Glutamatergic neuron (in vitro differentiated cells): ENCODE measurements around the gene ZBP1. TPM values are rescaled to one million over a fixed set of nuclear protein-coding genes. Genes with fewer than 3 reads are reported as not detected.

Experiments
- DNase-seq: peaks from one replicate; pipeline ENCODE4 v3.0.0; 2022
- H3K27ac Mint-ChIP-seq: one replicate; pipeline ENCODE4 v1.8.0; 2020; ENCODE audit warnings: mild to moderate bottlenecking, mixed read lengths, inconsistent platforms; ENCODE audit not compliant: unreplicated experiment
- H3K27me3 Mint-ChIP-seq: one replicate; pipeline ENCODE4 v1.8.0; 2020; ENCODE audit warnings: mild to moderate bottlenecking, moderate library complexity, mixed read lengths, inconsistent platforms; ENCODE audit not compliant: unreplicated experiment
- H3K36me3 Mint-ChIP-seq: one replicate; pipeline ENCODE4 v1.8.0; 2020; ENCODE audit warnings: mild to moderate bottlenecking, mixed read lengths, inconsistent platforms; ENCODE audit not compliant: unreplicated experiment
- H3K4me1 Mint-ChIP-seq: one replicate; pipeline ENCODE4 v1.8.0; 2020; ENCODE audit warnings: mild to moderate bottlenecking, low read depth, mixed read lengths, inconsistent platforms; ENCODE audit not compliant: unreplicated experiment
- H3K4me3 Mint-ChIP-seq: one replicate; pipeline ENCODE4 v1.8.0; 2020; ENCODE audit warnings: mild to moderate bottlenecking, mixed read lengths, inconsistent platforms; ENCODE audit not compliant: unreplicated experiment
- H3K9me3 Mint-ChIP-seq: one replicate; pipeline ENCODE4 v1.8.0; 2020; ENCODE audit warnings: mild to moderate bottlenecking, moderate library complexity, mixed read lengths, inconsistent platforms; ENCODE audit not compliant: unreplicated experiment
- CTCF ChIP-seq: fragments of 200-600 bp; sonication (generic); IDR thresholded peaks from one replicate; pipeline ENCODE4 v1.5.0; 2021; ENCODE audit not compliant: partially characterized antibody, unreplicated experiment
- total RNA-seq: library from RNA; stranded (reverse); fragmentation: NEBNext Ultra II Directional; extraction: Animal tissue kit (Norgen Biotek cat#: 25700); gene quantifications from one replicate; pipeline ENCODE4 v1.2.1, GENCODE V29; 2021; ENCODE audit not compliant: unreplicated experiment

ZBP1 gene
- total RNA-seq, 1 donor from 2014 or later: not detected

- Mint-ChIP-seq H3K4me1 (peaks cover 6% of the 10 kb centered on the region), H3K27me3 (peaks cover 8% of the 10 kb centered on the region), H3K9me3 (peaks cover 5% of the 10 kb centered on the region), H3K4me3 (no peak overlapping the region), H3K36me3 (no peaks in the 10 kb centered on the region), H3K27ac (no peak overlapping the region)
- DNase-seq: no peak
- TF ChIP-seq CTCF: no peak
Measured at GRCh38 chr20:57612916-57613315, 7.3 kb downstream of the ZBP1 start.

GRCh38 chr20:57612436-57612835, 7.8 kb downstream of the ZBP1 start:
- Mint-ChIP-seq H3K36me3 (no peaks in the 10 kb centered on the region), H3K27ac (no peak overlapping the region), H3K27me3 (peaks cover 8% of the 10 kb centered on the region), H3K9me3 (peaks cover 5% of the 10 kb centered on the region), H3K4me1 (peaks cover 6% of the 10 kb centered on the region), H3K4me3 (no peak overlapping the region)
- no peak for DNase-seq
- no peak for TF ChIP-seq CTCF

- no peak for DNase-seq
- no peaks in the 10 kb centered on the region for H3K36me3 Mint-ChIP-seq
- no peak overlapping the region for H3K27ac Mint-ChIP-seq
- H3K4me1 Mint-ChIP-seq: peaks cover 6% of the 10 kb centered on the region
- H3K9me3 Mint-ChIP-seq: peaks cover 5% of the 10 kb centered on the region
- no peak for TF ChIP-seq CTCF
- peaks cover 4% of the 10 kb centered on the region for H3K27me3 Mint-ChIP-seq
- no peak overlapping the region for H3K4me3 Mint-ChIP-seq
Measured at GRCh38 chr20:57611586-57612311, 8.5 kb downstream of the ZBP1 start.

GRCh38 chr20:57610261-57610952, 9.8 kb downstream of the ZBP1 start:
- no peak overlapping the region for H3K4me3 Mint-ChIP-seq
- DNase-seq: no peak
- H3K36me3 Mint-ChIP-seq: no peaks in the 10 kb centered on the region
- H3K27ac Mint-ChIP-seq: no peak overlapping the region
- H3K9me3 Mint-ChIP-seq: peaks cover 5% of the 10 kb centered on the region
- no peak for TF ChIP-seq CTCF
- peaks cover 1% of the 10 kb centered on the region for H3K27me3 Mint-ChIP-seq
- H3K4me1 Mint-ChIP-seq: peaks cover 6% of the 10 kb centered on the region

- H3K4me3 Mint-ChIP-seq: no peak overlapping the region
- H3K27me3 Mint-ChIP-seq: peaks cover 1% of the 10 kb centered on the region
- H3K9me3 Mint-ChIP-seq: peaks cover 5% of the 10 kb centered on the region
- peak; percentile 20 for TF ChIP-seq CTCF
- H3K36me3 Mint-ChIP-seq: no peaks in the 10 kb centered on the region
- H3K4me1 Mint-ChIP-seq: peaks cover 6% of the 10 kb centered on the region
- no peak overlapping the region for H3K27ac Mint-ChIP-seq
- DNase-seq: no peak
Measured at GRCh38 chr20:57609842-57610167, 10.4 kb downstream of the ZBP1 start.
